ENCODE data around the gene PIGBOS1.

Gene PIGBOS1

DNA sequence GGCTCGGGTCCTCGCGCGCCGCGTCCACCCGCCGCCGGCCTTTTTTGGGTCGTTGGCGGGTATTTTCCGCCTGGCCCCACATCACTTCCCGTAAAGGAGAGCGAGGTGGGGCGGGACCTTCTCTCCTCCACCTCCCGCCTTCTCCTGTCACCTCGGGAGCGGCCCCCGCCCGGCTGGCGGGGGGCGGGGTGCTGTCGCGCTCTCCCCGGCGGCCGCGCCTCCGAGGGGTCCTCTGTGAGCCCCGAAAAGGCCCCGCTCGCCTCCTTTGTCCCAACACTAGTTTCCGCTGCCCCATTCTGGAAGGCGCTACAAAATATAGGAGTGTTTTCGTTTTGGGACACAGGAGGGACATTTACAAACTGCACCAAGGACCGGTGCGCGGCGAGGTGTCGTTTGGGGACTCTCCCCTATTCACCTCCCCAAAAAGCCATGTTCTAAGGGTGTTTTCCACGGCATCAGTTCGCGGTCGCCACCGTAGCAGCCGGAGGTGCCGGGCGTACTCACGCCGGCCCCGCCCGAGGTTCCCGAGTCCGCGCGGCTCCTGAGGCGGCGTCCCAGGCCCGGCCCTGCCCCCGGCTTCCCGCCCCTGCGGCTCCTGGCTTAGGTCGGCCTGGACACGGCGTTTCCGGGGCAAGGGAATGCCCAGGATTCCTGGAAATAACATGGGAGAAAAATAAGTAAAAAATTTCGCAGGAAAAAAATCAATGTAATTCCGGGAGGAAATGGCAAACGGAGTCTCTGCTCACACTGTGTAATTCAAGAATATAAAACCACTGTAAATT is 29.0 kb downstream of the PIGBOS1 start, which contains the start of gene RAB27A:
RAB27A (minus strand) TSS at position 68 of the 782 bp plus-strand sequence. CDS start 54,879 bp downstream, outside the sequence.
- TF ChIP-seq, protein P1, sequence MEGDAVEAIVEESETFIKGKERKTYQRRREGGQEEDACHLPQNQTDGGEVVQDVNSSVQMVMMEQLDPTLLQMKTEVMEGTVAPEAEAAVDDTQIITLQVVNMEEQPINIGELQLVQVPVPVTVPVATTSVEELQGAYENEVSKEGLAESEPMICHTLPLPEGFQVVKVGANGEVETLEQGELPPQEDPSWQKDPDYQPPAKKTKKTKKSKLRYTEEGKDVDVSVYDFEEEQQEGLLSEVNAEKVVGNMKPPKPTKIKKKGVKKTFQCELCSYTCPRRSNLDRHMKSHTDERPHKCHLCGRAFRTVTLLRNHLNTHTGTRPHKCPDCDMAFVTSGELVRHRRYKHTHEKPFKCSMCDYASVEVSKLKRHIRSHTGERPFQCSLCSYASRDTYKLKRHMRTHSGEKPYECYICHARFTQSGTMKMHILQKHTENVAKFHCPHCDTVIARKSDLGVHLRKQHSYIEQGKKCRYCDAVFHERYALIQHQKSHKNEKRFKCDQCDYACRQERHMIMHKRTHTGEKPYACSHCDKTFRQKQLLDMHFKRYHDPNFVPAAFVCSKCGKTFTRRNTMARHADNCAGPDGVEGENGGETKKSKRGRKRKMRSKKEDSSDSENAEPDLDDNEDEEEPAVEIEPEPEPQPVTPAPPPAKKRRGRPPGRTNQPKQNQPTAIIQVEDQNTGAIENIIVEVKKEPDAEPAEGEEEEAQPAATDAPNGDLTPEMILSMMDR (IDR thresholded peaks at IDR 0.05) = no peak

DNA sequence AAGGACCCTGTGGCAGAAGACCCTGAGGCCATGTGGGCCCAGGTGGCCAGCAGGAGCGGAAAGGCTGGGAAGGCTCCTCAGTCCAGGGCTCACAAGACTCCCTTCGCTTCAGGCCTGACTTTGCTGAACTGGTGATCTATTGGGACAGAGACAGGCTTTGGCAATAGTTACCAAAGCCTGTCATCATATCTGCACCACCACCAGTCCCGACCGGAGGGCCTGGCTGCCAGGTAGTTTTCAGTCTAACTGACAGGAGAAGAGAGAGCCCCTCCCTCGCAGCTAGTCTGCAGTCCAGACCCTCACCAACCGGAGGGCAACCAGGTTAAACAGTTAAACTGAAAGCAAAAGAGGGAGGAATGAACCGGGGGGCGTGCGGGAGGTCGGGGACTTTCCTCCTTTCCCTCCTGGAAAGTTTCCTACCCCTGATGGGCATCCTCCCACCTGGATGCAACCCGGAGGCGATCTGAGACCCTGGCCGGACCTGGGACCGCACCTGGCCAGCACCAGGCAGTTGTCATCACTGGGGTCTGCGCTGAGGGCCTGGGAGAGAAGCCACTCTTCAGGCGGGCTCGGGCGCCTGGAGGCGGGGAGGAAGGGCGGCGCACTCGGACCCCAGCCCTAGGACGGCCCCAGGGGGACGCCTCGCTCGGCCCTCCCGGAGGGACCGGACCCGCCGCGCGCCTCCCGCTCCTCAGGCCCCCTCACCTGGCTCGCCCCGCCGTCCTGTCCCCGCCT is 29.7 kb downstream of the PIGBOS1 start:
- TF ChIP-seq, protein P1 (IDR thresholded peaks at IDR 0.05) = no peak

DNA sequence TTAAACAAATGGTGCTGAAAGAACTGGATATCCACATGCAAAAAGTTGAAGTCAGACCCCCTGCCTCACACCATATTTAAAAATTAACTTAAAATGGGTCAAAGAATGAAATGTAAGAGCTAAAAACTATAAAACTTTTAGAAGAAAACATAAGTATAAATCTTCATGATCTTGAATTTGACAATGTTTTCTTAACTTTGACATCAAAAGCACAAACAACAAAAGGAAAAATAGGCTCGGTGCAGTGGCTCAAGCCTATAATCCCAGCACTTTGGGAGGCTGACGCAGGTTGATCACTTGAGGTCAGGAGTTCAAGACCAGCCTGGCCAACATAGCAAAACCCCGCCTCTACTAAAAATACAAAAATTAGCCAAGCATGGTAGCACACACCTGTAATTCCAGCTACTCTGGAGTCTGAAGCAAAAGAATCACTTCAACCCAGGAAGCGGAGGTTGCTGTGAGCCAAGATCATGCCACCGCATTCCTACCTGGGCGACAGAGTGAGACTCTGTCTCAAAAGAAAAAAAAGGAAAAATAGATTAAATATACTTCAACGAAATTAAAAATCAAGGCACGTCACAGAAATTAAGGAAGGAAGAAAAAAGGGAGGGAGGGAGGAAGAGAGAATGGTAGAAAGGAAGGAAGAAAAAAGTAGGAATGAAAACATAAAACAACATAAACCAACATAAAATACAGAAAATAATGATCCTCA is 30.8 kb downstream of the PIGBOS1 start:
- TF ChIP-seq, protein P1 (IDR thresholded peaks at IDR 0.05) = no peak

DNA sequence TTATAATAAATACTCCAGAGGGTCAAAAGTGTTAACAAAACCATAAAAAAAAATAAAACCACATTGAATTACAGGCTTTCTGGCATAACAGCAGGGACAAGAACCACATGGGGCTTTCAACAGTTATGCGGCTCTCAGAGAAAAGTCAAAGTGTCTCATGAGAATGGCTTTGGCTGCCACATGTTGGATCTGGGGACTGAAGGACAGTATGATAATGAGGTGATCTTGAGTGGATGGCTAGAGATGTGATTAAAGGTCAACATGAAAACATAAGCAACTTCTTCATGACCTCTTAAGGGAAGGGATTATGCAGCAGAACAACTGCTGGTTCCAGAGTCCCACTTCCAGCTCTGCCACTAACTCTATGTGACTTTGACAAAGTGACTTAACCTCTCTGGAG is 34.5 kb downstream of the PIGBOS1 start:
- TF ChIP-seq, protein P1 (IDR thresholded peaks at IDR 0.05) = no peak

DNA sequence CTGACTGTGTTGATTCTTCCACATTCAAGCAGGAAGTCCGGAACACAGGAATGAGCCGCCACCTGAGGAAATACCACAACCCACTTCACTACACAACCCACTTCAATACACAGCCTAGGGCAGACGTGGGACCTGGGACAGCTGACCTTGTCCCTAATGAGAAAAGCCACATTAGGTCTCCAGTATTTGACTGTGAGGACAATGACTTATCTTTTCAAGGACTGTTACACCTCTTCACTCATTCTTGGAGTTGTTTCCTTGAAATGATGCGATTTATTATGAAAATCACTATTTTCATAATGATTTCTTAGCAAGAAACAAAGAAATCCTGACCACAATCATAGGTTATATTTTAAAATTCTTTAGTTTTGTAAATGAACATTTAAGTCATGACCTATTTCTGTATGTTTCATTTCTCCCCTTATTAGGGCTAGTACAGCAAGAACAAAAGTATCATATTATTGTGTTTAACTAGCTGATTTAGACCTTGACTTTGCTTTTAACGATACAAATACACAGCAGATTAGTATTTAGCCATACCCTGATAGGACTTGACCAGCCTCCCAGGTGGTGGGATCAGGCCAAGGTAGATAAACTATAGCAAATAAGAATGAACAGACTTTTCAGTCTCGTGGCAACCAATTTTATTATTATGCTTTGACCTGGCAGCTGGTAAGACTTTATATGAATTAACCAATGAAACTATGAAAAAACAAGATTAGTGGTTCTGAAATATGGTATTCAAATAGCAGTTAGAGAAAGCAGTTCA is 35.4 kb downstream of the PIGBOS1 start:
- TF ChIP-seq, protein P1 (IDR thresholded peaks at IDR 0.05) = no peak

DNA sequence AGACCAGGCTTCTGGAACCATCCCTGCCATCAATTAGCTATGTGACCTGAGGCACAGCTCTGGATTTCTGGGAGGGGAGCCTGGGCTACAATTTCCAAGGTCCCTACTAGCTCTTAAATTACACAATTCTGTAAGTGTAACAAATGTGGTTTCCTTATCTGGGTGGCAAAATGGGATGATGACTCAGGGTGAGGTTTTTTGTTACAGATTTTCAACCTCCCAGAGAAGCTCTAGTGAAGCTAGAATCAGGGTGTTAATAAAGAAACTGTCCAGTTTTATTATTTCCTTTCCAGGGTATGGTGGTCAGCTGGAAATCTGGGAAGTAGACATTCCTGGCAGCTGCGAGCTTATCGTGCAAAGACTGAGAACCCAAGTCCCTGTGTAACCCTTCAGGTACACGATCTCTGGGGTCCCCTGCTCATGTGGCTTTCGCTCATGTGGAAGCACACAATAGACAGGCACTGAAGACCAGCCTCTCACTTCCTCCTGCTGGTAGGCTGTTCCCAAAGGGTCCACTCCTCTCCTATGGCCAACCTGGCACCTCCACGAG is 36.6 kb downstream of the PIGBOS1 start:
- TF ChIP-seq, protein P1 (IDR thresholded peaks at IDR 0.05) = no peak

Data from LNCAP (cell line).